Nephron progenitor cell (in vitro differentiated cells): ENCODE measurements around the gene FBXL5.

Experiments used
- DNase-seq: peaks from one replicate; pipeline ENCODE4 v3.0.0; 2021
- H3K27ac Mint-ChIP-seq: 2 replicates; pipeline ENCODE4 v1.8.0; 2021; ENCODE audit warnings: mild to moderate bottlenecking, moderate library complexity, mixed read lengths
- H3K27me3 Mint-ChIP-seq: 2 replicates; pipeline ENCODE4 v1.8.0; 2021; ENCODE audit warnings: mild to moderate bottlenecking, low read depth, mixed read lengths; ENCODE audit not compliant: poor library complexity
- H3K36me3 Mint-ChIP-seq: 2 replicates; pipeline ENCODE4 v1.8.0; 2021; ENCODE audit warnings: low read depth, mixed read lengths
- H3K4me1 Mint-ChIP-seq: 2 replicates; pipeline ENCODE4 v1.8.0; 2021; ENCODE audit warnings: mixed read lengths
- H3K4me3 Mint-ChIP-seq: 2 replicates; pipeline ENCODE4 v1.8.0; 2021; ENCODE audit warnings: mild to moderate bottlenecking, moderate library complexity, mixed read lengths
- H3K9me3 Mint-ChIP-seq: 2 replicates; pipeline ENCODE4 v1.8.0; 2021; ENCODE audit warnings: mild to moderate bottlenecking, moderate library complexity, mixed read lengths
- TF ChIP-seq, protein P1 (sequence below): fragments of 200-600 bp; sonication (generic); IDR thresholded peaks from 2 replicates; pipeline ENCODE4 v1.5.0; 2021; ENCODE audit warnings: antibody characterized with exemption

Gene FBXL5

DNA sequence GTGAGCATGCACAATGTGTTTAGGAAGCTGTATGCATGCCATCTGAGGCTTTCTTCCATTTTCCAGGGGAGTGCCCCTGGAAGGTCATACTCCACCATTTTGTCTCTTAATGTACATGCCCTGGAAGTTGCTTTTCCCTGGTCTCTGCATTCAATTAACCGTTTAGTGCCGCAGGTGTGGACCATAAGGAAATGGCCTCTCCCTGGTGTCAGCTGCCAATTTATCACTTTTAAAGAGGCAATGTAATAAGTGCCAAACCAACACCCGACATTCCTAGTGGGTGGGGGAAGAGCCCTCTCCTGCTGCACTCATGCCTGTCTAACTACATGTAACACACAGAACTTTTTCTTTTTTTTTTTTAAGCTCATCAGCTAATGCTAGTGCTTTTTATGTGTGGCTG, 40.6 kb upstream of the FBXL5 start:
- Mint-ChIP-seq H3K27me3 (no peaks in the 10 kb centered on the region), H3K9me3 (peaks cover 37% of the 10 kb centered on the region), H3K27ac (no peak overlapping the region), H3K36me3 (peaks cover 17% of the 10 kb centered on the region), H3K4me3 (no peak overlapping the region), H3K4me1 (peaks cover 14% of the 10 kb centered on the region)
- TF ChIP-seq, protein P1, sequence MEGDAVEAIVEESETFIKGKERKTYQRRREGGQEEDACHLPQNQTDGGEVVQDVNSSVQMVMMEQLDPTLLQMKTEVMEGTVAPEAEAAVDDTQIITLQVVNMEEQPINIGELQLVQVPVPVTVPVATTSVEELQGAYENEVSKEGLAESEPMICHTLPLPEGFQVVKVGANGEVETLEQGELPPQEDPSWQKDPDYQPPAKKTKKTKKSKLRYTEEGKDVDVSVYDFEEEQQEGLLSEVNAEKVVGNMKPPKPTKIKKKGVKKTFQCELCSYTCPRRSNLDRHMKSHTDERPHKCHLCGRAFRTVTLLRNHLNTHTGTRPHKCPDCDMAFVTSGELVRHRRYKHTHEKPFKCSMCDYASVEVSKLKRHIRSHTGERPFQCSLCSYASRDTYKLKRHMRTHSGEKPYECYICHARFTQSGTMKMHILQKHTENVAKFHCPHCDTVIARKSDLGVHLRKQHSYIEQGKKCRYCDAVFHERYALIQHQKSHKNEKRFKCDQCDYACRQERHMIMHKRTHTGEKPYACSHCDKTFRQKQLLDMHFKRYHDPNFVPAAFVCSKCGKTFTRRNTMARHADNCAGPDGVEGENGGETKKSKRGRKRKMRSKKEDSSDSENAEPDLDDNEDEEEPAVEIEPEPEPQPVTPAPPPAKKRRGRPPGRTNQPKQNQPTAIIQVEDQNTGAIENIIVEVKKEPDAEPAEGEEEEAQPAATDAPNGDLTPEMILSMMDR, result no peak
- no peak for DNase-seq

DNA sequence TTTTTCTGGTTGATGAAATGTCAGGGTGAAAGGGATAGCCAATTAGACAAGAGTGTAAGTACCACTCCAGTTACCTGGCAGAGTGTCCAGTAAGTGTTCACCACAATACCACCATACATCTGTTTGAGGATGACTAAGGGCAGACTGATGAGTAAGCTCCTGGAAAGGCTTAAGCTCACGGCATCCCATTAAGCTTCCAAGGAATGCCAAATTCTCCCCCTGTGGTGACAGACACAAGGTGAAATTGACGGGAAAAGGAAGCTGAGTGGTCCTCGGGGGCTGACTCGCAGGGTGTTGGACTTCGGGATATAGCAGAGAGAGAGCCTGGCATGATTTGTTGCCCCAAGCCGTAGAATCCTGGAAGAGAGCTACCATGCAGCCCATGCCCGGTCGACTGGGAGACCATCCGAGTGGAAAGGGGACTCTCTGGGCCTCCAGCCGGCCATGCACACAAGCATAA, 40.1 kb upstream of the FBXL5 start:
- peaks cover 14% of the 10 kb centered on the region for H3K4me1 Mint-ChIP-seq
- TF ChIP-seq, protein P1, result no peak
- H3K27ac Mint-ChIP-seq, result no peak overlapping the region
- H3K36me3 Mint-ChIP-seq, result peaks cover 17% of the 10 kb centered on the region
- H3K27me3 Mint-ChIP-seq, result no peaks in the 10 kb centered on the region
- no peak overlapping the region for H3K4me3 Mint-ChIP-seq
- DNase-seq, result no peak
- peaks cover 35% of the 10 kb centered on the region for H3K9me3 Mint-ChIP-seq

DNA sequence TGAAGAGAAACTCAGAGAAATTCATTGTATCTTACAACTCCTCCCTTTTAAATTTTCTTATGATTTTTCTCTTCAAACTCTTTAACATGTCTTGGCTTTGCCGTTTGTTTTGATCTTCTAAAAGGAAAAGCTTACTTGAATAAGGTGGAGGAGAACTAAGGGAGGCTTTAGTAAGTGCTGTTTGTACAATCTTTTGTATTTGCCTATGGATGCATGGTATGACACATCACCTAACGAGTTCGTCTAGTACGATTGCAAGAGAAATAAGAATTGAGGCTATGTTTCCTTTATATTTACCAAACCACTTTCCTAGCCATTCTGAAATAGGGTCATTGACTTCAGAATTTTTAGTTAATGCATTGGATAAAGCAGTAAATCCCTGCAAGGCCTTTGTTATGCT, 39.3 kb upstream of the FBXL5 start:
- TF ChIP-seq, protein P1, result no peak
- H3K27ac Mint-ChIP-seq, result no peak overlapping the region
- no peak overlapping the region for H3K4me3 Mint-ChIP-seq
- H3K27me3 Mint-ChIP-seq, result no peaks in the 10 kb centered on the region
- peaks cover 19% of the 10 kb centered on the region for H3K36me3 Mint-ChIP-seq
- no peak for DNase-seq
- peaks cover 14% of the 10 kb centered on the region for H3K4me1 Mint-ChIP-seq
- H3K9me3 Mint-ChIP-seq, result peaks cover 26% of the 10 kb centered on the region

DNA sequence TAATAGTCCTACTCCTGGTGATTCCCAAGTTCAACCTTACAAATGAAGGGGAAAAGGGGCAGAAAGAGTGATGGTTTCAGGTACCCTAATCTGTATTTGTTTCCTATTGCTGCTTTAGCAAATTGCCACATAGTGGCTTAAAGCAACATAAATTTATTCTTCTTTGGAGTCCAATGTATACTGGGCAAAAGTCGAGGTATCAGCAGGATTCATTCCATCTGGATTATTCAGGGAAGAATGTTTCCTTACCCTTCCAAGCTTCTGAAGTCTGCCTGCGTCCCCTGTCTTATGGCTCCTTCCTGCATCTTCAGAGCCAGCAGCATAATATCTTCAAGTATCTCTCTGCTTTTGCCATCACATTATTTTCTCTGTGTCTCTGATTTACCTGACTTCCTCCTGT, 37.4 kb upstream of the FBXL5 start:
- H3K36me3 Mint-ChIP-seq, result peaks cover 37% of the 10 kb centered on the region
- peaks cover 14% of the 10 kb centered on the region for H3K4me1 Mint-ChIP-seq
- H3K9me3 Mint-ChIP-seq, result peaks cover 13% of the 10 kb centered on the region
- H3K4me3 Mint-ChIP-seq, result no peak overlapping the region
- H3K27me3 Mint-ChIP-seq, result no peaks in the 10 kb centered on the region
- TF ChIP-seq, protein P1, result no peak
- H3K27ac Mint-ChIP-seq, result no peak overlapping the region
- no peak for DNase-seq

DNA sequence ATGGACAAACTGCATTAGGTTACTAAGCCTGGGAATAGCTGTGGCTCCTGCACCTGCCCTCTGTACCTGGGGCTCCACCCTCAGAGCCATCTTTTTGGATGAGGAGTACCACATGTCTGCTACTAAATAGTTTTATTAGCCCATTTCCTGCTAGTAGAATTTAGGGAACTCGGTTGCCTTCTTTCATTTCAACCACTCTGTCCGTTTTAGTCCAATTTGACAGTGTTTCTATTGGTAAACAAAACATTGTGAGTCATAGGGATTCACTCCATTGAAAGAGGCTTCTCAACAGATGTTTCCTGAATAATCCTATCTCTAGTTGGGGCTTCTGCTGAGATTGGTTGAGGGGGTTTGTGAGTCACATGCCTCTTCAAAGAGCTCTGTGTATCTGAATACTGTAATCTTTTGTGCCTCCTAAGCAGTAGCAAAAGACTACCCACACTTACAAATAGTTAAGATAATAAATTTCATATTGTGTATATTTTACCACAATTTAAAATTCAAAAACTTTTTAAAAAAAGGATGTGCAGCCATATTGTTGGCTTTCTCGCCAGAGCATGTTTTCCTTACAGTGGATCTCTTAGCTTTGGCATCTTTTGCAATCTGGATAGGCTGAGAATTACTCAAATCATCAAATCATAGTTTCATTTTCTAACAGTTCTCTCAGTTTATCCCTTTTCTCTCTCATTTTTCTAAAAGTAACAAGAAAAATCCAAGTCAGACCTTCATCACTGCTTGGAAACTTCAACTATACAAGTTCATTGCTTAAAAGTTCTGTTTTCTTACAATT, 36.4 kb upstream of the FBXL5 start:
- no peak for DNase-seq
- H3K36me3 Mint-ChIP-seq, result peaks cover 42% of the 10 kb centered on the region
- TF ChIP-seq, protein P1, result no peak
- H3K9me3 Mint-ChIP-seq, result peaks cover 7% of the 10 kb centered on the region
- no peak overlapping the region for H3K4me3 Mint-ChIP-seq
- no peak overlapping the region for H3K27ac Mint-ChIP-seq
- H3K27me3 Mint-ChIP-seq, result no peaks in the 10 kb centered on the region
- H3K4me1 Mint-ChIP-seq, result peaks cover 14% of the 10 kb centered on the region
